Gastrocnemius medialis (tissue), 4 donors: ENCODE data around the gene RAET1L.

Experiments used
- POLR2A ChIP-seq, 2 donors: fragments of 450-650 bp; IDR thresholded peaks; one replicate each; pipeline ENCODE4 v1.6.1; 2017; ENCODE audit warnings: antibody characterized with exemption in 2 of 2, mild to moderate bottlenecking in 2 of 2, moderate library complexity in 2 of 2
- TF ChIP-seq, protein P1 (sequence below), 5 experiments: fragments of 450-650 bp in 3 of 5; fragments of 200-600 bp in 2 of 5; sonication (generic) in 2 of 5; IDR thresholded peaks in 4 of 5; conservative IDR thresholded peaks in 1 of 5; 1 replicate in 4 of 5; 2 replicates in 1 of 5; pipeline ENCODE4 v1.5.1; 2016 to 2019; ENCODE audit warnings: antibody characterized with exemption in 5 of 5, mild to moderate bottlenecking in 3 of 5, moderate library complexity in 3 of 5

DNA sequence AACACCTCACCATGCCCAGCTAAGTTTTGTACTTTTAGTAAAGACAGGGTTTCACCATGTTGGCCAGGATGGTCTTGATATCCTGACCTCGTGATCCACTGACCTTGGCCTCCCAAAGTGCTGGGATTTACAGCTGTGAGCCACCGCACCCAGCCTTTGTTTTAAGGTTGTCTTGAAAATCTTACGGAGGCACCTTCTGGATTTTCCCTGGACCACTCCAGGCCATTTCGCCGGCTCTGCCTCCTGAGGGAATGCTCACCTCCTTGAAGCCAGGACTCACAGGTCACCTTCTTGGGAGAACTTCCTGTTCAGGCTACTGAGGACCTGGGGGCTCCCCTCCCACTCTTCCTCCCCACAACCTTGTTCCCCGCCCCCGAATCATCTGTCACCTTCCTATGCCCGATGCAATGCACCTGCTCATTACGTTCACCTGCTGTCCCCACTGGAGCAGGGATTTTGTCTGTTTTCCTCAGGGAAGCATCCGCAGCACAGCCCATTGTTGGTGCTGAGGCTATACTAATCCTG, 19.4 kb upstream of the RAET1L start:
- TF ChIP-seq, protein P1, sequence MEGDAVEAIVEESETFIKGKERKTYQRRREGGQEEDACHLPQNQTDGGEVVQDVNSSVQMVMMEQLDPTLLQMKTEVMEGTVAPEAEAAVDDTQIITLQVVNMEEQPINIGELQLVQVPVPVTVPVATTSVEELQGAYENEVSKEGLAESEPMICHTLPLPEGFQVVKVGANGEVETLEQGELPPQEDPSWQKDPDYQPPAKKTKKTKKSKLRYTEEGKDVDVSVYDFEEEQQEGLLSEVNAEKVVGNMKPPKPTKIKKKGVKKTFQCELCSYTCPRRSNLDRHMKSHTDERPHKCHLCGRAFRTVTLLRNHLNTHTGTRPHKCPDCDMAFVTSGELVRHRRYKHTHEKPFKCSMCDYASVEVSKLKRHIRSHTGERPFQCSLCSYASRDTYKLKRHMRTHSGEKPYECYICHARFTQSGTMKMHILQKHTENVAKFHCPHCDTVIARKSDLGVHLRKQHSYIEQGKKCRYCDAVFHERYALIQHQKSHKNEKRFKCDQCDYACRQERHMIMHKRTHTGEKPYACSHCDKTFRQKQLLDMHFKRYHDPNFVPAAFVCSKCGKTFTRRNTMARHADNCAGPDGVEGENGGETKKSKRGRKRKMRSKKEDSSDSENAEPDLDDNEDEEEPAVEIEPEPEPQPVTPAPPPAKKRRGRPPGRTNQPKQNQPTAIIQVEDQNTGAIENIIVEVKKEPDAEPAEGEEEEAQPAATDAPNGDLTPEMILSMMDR (IDR thresholded peaks at IDR 0.05 in 4 of 5, conservative IDR thresholded peaks at IDR 0.05 in 1 of 5), result no peak
- TF ChIP-seq POLR2A (IDR thresholded peaks at IDR 0.05), result no peak
